ENCODE data around the gene MYOF.
A peak's percentile ranks its signal among the peaks of the same experiment; 100 is the strongest.

The MYOF gene, protein sequence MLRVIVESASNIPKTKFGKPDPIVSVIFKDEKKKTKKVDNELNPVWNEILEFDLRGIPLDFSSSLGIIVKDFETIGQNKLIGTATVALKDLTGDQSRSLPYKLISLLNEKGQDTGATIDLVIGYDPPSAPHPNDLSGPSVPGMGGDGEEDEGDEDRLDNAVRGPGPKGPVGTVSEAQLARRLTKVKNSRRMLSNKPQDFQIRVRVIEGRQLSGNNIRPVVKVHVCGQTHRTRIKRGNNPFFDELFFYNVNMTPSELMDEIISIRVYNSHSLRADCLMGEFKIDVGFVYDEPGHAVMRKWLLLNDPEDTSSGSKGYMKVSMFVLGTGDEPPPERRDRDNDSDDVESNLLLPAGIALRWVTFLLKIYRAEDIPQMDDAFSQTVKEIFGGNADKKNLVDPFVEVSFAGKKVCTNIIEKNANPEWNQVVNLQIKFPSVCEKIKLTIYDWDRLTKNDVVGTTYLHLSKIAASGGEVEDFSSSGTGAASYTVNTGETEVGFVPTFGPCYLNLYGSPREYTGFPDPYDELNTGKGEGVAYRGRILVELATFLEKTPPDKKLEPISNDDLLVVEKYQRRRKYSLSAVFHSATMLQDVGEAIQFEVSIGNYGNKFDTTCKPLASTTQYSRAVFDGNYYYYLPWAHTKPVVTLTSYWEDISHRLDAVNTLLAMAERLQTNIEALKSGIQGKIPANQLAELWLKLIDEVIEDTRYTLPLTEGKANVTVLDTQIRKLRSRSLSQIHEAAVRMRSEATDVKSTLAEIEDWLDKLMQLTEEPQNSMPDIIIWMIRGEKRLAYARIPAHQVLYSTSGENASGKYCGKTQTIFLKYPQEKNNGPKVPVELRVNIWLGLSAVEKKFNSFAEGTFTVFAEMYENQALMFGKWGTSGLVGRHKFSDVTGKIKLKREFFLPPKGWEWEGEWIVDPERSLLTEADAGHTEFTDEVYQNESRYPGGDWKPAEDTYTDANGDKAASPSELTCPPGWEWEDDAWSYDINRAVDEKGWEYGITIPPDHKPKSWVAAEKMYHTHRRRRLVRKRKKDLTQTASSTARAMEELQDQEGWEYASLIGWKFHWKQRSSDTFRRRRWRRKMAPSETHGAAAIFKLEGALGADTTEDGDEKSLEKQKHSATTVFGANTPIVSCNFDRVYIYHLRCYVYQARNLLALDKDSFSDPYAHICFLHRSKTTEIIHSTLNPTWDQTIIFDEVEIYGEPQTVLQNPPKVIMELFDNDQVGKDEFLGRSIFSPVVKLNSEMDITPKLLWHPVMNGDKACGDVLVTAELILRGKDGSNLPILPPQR (N-terminal part only)

DNA sequence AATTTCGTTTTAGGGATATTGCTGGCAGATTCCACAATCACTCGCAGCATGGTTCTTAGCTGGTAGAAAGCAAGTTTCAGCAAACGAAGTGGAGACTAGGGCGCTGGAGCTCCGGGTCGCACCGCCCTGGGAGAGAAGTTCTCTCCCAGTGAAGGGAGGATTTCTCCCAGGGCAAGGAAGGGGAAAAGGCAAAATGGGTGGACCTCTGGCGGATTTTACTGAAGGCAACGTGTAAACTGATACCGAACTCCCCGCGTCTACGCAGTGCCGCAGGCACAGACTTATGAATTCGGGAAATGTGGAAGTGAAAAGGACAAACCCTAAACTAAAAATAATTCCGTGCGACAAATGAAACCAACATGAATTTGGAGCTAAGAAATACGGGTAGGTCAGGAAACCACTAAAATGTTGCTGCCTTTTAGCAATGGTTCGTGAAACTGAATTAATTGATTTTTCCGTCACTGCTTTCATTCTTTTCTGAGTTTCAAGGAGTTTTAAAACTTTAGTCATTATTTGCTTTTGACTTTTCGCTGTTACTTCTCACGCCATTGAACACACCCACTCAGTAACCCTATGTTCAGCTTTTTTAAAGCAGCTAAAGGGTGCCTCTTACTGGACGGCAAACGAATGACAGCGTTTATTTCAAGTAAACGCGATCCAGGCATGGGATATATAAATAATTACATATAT, at the start of gene MYOF:
Gene MYOF (minus strand): TSS at position 190 of the 690 bp plus-strand sequence. CDS start 140 bp downstream, at position 50.
- no peak for DNase-seq

DNA sequence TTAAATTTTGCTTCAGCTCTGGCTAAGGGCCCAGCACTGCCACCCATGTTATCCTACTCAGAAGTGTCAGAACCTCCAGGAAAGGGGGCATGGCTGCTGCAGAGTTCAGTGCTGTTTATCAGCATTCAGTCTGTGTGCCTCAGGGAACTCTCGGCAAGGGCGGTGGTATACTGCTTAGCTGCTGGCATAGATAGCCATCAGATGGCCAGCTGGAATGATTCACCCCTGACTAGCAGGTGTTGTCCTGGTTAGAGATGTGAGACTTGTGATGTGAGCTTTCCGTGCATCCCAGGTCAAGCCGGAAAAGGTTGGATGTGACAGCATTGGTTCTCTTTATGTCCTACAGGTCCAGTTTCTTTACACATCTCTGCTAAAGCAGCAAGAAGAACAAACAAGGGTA, 36.4 kb upstream of the MYOF start:
- no peak for DNase-seq

DNA sequence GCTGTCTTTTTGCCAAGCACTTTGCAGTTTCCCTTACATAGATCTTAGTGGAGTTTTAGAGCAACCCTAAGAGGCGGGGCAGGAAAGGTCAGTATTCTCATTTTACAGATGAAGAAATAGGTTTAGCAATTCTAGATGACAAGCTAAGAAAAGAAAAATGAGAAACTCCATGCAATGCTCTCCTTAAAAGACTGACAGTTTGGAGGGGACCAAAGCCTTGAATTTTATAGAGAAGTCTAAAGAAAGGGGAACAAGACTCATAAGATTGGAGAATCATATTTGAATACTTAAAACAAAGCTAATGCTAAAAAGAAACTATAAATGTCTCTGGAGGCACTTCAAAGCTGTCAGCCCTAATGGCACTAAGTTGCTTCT, 33.9 kb upstream of the MYOF start:
- DNase-seq, result no peak

DNA sequence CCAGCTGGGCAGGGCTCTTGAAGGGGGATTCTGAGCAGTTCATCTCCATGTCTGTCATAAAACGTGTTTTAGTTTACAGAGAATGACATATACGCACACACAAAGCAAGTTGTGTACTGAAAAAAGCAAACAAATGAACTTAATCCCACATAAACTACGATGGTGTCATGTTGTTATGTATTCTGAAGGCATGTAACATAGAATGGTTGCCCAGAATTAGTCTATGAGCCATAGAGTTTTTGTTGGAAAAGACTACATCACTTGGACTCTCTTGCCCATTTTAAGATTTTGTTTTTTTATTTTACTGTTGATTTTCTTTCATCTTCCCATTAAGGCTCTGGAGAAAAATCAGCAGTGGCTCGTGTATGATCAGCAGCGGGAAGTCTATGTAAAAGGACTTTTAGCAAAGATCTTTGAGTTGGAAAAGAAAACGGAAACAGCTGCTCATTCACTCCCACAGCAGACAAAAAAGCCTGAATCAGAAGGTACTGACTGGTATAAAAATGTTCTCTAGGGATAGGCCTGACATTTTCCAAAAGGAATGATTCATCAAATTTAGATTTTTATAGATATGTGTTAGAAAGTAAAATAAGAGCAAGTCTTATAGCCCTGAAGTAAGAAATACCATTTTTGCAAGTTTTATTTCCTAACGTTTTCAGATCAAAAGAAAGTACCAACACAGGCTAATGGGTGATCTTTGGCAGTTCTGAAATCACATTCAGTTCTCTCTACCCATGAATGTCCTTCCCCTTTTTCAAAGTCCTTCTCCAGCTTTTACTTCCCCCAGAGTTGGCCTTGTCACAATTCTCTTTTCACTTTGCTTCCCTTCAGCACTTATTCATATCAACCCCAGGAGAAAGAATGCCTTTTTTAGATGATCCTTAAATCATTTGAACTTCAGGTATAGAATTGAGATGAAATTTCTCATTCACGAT, 33.2 kb upstream of the MYOF start:
- DNase-seq, result no peak

DNA sequence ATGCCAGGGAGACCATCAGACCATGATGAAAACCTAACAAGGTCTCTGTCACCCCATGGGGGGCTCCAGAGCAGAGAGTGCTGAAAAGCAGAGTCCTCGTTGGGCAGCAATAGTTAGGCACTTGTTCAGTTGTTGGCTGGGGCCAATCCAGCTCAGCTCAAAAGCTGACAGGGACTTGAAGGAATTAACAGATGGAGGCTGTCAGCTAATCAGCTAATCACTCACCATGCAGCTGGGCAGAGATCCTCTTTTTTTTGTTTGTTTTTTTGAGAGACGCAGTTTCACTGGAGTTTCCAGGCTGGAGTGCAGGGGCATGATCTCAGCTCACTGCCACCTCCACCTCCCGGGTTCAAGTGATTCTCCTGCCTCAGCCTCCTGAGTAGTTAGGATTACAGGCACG, 32.4 kb upstream of the MYOF start:
- no peak for DNase-seq

DNA sequence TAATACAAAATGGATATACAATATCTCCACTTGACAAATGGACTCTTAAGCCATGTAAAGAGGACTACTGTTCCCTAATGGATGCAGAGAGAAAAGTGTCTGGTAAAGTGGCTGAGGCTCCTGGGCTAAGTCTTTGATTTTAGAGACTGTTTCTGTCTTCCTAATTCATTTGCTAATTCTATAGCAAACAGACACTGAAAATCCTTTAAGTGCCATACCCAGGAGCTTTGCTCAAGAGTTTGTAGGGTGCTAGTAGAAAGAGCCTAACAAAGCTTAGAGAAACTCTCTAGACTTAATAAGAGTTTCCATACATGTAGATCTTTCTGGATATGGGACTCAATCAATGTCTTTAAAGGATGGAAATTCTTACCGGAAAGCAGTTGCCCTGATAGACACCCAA, 31.0 kb upstream of the MYOF start:
- no peak for DNase-seq

DNA sequence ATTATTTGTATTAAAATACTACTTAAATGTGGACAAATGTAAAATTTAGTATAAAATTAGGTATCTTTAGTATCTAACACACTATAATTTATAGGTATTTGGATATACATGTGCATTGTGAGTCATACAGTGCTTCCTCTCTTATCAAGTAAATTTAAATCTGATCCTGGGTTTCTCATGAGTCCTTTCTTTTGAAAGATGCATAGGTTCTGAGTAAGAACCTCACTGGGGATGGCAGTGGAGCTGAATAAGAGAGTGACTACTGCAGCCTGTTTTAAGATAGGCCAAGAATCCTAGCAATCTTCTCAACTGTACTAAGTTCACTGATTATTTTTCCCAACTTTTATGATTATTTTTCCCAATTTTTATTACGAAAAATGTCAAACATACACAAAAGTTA, 30.4 kb upstream of the MYOF start:
- DNase-seq, result no peak

DNA sequence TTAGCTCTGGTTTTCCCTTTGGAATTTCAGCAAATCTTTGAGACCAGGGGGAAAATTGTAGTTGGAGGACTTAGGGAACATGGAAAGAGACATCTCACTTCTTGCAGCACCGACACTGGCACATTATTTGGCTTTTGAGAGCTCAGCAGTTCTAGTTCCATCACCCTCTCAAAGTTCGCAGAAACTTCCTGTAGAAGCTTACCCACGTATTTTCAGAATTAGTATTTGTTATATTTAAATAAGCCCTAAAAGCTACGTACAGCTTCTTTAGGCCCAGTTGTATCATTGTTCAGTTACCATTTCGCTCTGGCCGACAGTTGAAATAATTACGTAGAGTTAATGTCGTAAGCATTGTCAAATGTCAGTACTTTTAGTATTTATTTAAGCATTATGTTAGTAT, 27.7 kb upstream of the MYOF start:
- DNase-seq, result no peak

DNA sequence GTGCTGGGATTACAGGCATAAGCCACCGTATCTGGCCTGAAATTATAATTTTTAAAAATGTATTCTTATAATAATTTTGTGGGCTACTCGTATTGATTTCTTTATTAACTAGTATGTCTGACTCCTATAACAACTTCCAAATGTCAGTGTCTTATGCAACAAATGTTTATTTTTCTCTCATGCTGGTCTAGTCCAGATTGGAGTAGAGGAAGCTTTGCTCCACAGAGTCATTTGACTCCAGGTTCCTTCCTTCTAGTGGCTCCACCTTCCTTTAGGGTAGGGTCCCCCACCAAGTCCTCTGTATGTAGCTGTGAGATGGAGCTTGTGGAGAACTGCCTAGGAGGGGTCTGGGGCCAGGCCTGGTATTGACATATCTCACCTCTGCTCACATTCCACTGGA, 22.9 kb upstream of the MYOF start:
- DNase-seq, result no peak

DNA sequence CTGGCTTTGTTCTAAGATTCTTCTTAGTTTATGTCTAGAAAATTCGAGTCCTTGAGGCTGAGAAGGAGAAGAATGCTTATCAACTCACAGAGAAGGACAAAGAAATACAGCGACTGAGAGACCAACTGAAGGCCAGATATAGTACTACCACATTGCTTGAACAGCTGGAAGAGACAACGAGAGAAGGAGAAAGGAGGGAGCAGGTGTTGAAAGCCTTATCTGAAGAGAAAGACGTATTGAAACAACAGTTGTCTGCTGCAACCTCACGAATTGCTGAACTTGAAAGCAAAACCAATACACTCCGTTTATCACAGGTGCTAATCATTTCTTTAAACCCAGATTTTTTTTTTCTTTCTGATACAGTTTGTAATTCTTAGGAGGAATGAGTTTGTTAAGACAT, 20.9 kb upstream of the MYOF start:
- no peak for DNase-seq

DNA sequence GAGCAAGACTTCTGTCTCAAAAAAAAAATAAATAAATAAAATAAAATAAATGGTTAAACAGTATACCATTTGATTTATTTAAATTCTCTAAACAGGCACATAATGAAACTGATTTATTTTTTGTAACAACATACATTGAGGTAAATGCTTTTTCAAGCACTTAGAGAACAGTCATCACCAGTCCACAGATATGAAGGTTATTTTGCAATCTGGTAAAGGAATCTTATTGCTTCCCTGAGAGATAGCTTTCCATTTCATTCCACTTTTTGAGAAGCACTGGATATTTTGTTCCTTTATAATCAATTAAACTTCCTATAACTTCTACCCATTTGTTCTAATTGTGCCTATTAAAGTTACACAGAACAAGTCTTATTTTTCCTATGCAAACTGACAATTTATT, 19.5 kb upstream of the MYOF start:
- DNase-seq, result no peak

DNA sequence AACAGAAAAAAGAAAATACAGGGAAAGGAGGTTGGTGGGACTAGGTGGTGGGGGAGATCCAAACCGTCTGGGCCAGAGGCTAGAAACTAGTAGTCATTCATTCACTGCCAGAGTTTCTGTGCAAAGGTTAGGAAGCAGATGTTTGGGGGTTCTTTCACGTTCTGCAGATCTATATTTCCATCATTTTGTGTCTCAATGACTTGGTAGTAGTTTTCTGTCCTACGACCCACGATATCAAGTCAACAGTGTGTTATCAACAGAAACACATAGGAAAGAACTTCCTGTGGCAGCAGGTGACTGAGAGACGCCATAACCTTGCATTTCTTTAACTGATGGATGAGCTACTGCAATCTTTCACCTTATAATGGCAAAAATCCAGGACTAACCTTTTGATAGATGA, 16.0 kb upstream of the MYOF start:
- no peak for DNase-seq

DNA sequence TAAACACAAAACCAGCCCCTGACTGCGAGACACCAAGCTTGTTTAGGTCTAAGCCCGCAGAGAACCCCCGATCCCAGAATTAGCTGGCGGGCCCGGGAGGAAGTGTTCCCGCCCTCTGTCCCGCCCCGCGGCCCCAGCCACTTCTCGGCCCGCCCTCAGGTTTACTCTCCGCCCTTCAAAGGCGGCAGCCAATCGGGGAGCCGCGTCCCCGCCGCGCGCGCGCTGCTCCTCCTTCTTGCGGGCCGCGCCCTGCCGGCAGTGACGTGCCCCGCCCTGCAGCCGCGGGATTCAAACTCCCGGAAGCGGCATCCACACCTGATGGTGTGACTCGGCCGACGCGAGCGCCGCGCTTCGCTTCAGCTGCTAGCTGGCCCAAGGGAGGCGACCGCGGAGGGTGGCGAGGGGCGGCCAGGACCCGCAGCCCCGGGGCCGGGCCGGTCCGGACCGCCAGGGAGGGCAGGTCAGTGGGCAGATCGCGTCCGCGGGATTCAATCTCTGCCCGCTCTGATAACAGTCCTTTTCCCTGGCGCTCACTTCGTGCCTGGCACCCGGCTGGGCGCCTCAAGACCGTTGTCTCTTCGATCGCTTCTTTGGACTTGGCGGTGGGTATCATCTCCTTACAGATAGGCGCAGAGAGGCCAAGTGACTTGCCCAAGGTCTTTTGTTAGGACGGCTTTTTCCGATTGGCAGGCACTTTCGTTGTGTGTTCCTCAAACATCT, 14.3 kb upstream of the MYOF start, which contains the start of gene CEP55:
Gene CEP55 (plus strand): TSS at position 291 of the 720 bp plus-strand sequence. CDS start 3,440 bp downstream, outside the sequence.
- peak; percentile 97 for DNase-seq

DNA sequence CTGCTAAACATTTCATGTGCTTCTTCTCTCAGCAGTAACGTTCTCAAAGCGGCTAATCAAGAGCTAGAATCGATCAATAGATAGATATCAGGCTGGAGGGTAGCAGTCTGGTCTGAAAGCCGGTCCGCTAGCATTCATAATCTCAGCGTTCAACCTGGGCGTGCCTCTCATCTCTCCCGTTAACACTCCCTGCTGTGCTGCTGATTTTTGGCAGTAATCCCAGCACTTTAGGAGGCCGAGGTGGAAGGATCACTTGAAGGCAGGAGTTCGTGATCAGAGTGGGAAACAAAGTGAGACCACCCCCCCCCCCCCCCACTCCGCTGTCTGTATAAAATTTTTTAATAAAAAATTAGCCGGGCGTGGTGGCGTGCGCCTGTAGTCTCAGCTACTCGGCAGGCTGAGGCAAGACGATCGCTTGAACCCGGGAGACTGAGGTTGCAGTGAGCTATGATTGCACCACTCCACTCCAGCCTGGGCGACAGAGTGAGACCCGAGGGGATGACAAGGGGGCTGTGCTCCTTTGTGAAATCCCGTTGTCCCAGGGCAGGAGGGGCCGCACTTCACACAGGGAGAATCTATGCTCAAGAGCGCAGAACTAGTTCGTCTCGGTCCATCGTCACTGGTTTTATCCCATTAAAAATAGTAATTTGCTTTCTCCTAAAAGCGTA, 13.7 kb upstream of the MYOF start:
- peak; percentile 43 for DNase-seq

DNA sequence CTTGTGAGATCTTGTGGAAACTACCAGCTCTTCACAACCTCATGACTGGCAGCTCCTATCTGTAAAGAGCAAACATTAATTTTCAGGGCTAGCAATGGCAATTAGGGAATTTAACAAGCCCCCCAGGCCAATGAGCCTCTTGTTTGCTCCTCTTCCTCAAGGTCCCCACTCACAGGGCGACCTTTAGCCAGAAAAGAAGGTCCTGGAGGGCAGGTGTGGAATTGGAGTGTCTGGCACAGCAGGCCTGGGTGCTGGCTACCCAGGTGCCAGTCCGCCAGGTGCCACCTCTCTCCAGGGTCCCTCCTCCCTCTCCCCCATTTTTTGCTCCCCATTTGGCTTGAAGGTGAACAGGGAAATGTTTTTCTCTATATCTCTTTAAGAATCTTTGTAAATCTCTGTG, 12.4 kb upstream of the MYOF start:
- no peak for DNase-seq

DNA sequence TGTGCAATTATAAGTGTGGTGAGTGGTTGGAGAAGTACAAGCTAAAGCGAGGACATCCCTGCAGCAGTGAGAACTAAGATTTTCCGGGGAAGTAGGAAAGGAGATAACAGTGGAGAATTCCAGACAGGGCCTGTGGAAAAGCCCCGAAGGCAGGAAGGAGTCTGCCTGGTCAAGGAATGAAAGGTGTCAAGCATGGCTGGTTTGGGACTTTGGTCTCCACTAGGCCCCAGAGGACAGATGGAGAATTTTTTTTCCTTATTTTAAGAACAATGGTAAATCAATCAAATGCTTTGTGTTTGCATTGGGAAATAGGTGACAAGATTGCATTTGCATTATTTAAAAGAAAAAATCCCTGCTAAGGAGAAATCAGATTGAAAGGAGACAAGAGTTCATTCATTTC, 11.0 kb upstream of the MYOF start:
- no peak for DNase-seq

DNA sequence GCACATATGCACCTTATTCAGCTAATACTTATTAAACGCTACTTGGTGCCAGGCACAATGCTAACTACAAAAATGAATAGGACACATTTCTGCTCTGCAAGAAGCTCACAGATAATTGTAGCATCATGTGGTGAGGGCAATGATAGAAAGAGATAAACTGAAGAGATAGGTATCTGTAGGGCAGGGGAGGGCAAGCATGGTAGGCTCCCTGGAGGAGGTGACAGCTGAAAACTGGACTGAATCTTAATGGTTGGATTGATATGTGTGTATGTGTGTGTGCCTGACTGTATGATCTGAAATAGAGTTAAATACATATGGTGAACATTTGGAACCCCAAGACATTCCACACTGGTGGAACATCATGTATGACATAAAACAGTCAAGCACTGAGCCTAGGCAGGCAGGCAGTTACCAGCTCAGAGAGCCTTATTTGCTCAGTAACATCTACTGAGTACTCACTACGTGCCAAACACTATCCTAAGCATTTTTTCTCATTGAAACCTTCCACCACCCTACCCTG, 9.5 kb upstream of the MYOF start:
- DNase-seq, result no peak

DNA sequence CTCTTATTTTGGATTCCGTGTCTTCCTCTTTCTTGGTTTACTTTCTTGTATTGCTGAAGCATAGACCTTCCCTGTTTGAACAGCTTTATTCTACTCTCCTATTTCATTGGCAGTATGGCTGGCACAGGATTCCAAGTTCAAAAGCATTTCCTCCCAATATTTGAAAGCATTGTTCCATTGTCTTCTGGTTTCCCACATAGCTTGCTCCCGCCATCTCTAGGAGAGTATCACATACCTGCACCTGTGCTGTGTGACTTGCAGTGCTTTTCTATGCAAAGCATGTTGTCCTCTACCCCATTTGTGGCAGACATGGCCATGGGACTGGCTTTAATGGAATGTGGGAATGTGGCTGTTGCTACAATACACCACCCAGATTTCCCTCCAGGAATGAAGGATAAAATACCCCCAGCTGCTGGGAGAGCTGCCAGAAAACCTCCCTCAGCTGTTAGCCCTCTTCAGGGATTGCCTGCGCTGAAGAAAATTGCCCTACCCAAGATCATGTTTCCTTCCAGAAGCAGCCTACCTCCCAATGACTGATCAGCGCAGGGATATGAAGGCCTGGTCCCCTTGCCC, 6.9 kb upstream of the MYOF start:
- DNase-seq, result no peak

DNA sequence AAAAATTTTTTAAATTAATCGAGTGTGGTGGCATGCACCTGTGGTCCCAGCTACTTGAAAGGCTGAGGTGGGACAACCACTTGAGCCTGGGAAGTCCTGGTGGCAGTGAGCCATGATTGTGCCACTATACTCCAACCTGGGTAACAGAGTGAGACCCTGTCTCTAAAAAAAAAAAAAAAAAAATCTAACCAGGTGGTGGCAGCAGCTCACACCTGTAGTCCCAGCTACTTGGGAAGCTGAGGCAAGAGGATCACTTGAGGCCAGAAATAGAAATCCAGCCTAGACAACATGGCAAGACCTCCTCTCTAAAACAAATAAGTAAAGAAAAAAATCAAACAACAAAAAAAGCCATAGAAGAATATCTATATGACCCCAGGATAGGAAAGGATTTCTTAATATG, 3.6 kb upstream of the MYOF start:
- no peak for DNase-seq
